Stimulated activated CD8-positive, alpha-beta memory T cell treated with anti-CD3 and anti-CD28 coated beads, Interleukin-15, amount 100 ng/mL, for 24 hours (primary cell): ENCODE measurements around the gene KLHL33.

Experiments
- DNase-seq: peaks from one replicate; pipeline ENCODE4 v3.0.0-alpha.2; 2020; ENCODE audit warnings: low read depth

Gene KLHL33

DNA sequence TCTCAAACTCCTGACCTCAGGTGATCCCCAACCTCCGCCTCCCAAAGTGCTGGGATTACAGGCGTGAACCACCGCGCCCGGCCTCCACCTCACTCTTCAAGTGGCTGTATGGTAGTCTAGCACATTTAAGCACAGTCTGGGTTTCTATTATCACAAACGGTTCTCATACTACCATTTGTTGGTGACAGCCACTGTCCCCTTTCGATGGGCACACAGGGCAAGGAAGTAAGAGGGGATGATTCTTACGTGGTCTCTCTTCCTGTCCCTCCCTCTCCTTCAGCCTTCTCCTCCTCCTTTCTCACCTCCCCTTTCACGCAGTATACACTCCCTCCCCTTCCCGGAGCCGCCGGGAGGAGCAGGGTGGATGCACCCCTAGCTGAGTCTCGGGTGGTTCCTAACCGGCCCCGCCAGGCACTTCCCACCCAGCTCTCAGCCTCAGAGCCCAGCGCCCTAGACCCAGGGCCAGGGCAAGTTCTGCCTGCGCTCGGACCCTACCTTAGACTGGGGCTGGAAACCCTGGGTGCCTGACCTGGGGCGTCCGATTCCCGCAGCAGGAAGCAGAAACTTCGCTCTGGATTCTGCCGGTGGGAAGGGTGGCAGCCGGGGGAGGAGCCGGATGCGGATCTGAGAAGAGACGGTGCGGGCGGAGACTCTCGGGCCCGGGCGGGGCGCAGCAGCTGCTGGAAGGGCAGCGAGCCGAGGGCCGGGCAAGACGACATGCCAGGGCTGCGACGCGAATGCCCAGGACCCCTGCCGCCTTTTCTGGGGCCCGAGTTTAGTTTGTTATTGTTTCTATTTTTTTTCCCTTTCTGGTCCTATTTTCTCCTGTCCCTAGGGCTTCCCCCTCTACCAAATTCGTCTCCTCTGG lies 22.9 kb downstream of the KLHL33 start, which contains the start of gene TEP1:
TEP1 (minus strand) TSS at position 626 of the 868 bp plus-strand sequence. CDS start 5,062 bp downstream, outside the sequence.
- peak; percentile 57 for DNase-seq

- DNase-seq = no peak
These were observed 23.6 kb downstream of the KLHL33 start for GRCh38 chr14:20412411-20412810.

DNA sequence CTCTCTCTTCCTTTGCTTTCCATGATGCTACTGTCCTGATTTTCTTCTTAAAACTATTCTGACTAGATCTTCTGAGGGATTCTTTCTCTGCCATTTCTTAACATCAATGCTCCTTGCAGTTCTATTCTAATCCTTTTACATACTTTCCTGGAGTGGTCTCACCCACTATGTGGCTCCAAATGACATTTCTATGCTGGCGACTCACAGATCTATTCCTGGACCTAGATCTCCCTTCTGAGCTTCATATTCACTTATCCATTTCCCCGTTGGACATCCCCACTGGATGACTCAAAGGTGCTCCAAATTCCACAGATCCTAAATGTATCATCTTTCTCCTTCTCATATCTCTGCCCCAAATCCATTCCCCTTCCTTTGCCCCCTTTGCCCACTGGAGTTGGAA lies 26.7 kb downstream of the KLHL33 start:
- no peak for DNase-seq

GRCh38 chr14:20403521-20403920 lies 32.4 kb downstream of the KLHL33 start:
- DNase-seq = no peak

DNA sequence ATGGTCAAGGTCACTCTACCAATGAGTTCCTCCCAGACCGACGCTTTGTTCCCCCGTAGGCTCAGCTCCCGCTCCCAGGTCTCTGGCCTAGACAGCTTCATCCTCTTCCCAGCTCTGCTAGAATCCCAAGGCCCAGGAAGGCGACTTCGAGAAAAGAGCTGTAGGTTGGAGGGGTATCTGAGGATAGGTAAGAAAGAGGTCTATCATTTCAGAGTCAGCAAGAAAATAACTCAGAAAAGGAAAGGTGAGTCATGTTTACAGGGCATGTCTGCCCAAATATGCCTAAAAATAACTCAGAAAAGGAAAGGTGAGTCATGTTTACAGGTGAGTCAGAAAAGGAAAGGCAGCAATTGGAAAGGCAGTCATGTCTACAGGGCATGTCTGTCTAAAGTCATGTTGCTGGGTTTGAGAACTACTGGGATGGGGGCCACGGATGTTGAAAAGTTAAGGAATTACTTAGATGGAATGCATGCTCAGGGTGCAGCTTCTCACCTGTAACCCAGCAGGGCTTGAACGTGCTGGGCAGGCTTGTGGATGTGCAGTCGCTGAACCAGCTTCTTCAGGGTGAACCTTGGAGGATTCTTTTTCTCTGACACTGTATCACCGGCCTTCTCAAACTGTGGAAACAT lies 34.9 kb downstream of the KLHL33 start:
- no peak for DNase-seq

- DNase-seq = no peak
These were observed 35.4 kb downstream of the KLHL33 start for GRCh38 chr14:20400589-20400964.

DNA sequence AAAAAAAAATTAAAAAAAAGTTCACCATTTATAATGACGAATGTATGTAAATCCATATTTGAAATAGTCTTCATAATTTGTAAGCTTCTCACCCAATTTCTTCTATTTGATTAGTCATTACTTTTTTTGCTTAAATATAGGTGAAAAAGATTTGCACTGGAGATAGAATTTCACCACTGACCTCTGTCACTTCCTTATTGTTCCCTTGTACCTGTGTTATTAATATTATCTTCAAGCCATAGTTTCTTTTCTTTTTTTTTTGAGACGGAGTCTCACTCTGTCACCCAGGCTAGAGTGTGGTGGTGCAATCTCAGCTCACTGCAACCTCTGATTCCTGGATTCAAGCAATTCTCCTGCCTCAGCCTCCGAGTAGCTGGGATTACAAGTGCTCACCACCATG lies 38.5 kb downstream of the KLHL33 start:
- DNase-seq = no peak

DNA sequence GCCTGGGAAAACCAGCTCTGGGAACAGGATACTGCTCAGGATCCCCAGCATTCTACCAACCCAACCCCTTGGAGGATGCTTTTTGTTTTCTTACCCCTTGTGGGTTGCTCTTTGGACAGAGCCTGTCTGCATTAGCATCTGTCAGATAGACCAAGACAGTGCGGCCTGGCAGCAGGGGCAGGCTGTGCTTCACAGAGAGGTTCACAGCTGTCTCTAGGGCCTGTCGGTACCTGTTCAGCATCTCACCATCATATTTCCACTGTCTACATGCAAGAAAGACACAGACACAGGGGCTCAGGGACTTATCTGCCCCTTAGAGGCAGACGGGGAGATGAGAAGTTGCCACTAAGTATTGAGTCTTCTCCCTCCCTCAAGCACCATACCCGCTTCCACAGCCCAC lies 44.5 kb downstream of the KLHL33 start:
- DNase-seq = no peak

- no peak for DNase-seq
These were observed 47.8 kb downstream of the KLHL33 start for GRCh38 chr14:20388159-20388558.

GRCh38 chr14:20387576-20387975 lies 48.4 kb downstream of the KLHL33 start:
- DNase-seq = no peak

DNA sequence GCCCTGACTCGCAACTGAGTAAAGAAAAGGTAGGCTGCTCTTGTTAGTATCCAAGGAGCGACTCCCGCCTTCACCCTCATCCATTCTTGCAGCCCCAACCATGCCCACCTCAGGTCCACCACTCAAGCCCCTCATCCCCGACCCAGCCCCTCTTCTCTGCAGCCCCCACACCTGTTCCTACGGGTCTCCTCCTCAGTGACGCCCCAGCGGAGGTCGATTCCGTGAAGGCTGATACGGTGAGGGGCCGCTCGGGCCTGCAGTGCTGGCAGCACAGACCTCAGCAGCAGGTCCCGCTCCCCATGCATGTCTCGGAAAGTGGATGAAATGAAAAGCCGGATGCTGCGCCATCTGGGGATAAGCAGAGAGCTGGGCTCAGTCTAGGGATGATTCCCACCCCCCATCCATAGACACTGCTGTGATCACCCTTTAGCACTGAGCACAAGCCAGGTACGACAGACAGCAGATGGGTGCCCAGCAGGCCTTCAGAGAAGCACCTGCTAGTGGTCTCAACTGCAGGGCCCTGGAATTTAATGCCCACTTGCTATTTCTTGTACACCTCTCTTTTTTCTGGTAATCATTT lies 49.6 kb downstream of the KLHL33 start:
- no peak for DNase-seq

DNA sequence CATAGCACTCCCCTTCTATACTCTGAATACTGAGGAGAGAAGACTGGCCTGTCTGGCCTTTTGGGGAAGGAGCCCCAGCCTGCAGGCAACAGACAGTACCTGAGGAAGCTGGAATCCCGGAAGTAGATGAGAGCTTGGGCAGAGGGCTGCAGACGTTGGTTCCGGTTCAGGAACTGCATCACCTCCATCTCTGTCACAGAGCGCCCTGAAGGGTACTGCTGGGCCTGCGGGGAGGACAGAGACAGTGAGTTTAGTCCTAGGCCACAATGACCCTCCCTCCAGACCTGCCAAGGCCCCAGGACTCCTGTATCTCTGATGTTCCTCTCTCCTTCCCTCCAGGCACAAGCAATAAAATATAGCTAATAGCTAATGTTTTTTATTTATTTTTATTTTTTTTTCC lies 51.1 kb downstream of the KLHL33 start:
- DNase-seq = no peak

- DNase-seq = no peak
These were observed 51.6 kb downstream of the KLHL33 start for GRCh38 chr14:20384321-20384720.

GRCh38 chr14:20383636-20384035 lies 52.3 kb downstream of the KLHL33 start:
- no peak for DNase-seq

GRCh38 chr14:20383032-20383431 lies 52.9 kb downstream of the KLHL33 start:
- no peak for DNase-seq

- DNase-seq = no peak
These were observed 53.4 kb downstream of the KLHL33 start for GRCh38 chr14:20382526-20382925.

DNA sequence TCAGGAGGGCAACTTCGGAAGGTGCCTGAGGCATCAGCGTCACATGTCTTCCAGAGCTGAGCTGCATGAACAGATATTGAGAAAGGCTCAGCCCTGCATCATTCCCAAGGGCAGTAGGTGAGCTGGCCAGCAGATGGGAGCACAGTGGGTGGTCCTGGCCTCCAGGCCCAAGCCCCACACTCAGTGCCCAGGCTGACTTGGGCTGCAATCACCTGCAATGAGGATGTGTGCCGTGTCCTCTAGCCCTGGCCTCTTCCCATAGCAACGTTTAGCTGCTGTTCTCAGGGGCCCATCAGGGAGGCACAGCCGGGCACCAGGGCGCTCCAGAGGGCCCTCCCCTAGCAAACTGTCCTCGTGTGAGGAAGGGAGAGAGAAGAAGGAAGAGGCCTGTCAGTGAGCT lies 54.6 kb downstream of the KLHL33 start:
- no peak for DNase-seq

DNA sequence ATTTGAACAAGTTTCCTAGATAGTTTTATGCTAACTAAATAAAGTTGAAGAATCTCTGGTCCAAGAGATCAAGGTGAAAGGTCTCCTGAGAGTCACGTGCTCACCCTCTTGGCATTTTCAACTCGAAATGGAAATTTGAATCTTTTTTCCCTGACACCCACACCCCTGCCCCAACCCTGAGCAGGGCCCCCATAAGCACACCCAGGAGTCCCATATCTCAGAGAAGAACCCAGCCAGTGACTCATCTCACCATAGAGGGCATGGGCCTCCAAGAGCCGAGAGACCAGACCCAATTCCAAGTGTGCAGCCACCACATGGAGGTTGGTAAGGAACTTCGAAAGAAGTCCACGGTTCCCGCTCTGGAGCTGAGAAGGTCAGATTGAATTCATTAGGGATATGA lies 55.3 kb downstream of the KLHL33 start:
- DNase-seq = no peak

DNA sequence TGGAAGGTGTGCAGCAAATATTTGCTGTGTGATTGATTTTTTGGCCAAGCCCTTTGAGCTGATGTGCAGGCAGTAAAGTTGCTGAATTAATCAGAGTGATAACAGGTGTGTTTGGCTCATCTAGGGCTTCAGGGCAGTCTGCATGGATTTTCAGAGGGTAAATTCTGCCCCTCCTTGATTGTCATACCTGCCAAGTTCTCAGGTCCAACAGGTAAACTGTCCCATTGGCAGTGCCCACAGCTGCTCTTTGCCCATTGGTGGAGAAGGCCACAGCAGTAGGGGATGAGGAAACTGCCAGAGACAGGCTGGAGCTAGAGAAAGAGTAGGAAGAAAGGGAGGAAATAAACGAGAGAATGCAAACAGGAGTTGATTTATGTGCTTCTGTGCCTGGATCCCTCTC lies 56.2 kb downstream of the KLHL33 start:
- DNase-seq = no peak

DNA sequence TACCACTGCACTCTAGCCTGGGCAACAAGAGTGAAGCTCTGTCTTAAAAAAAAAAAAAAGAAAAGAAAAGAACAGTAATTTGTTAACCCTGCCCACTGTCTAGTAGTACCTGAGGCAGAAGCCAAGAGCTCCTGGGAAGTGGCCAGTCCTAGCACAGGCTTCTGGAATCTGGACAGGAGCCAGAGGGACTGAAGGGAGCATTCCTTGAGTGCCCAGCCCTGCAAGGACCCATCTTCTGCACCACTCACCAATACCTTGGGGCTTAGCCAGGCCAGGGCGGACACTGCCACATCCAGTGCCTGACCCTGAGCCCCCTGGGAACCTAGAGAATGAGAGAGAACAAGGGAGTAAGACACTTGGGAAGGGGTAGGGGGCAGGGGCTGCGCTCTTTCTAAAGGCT lies 58.8 kb downstream of the KLHL33 start:
- no peak for DNase-seq

- DNase-seq = no peak
These were observed 59.8 kb downstream of the KLHL33 start for GRCh38 chr14:20376071-20376588.
